Body of pancreas (tissue), 4 donors: Measurements from ENCODE around the gene NSMCE1. TPM values are rescaled to one million over a fixed set of nuclear protein-coding genes. Genes with fewer than 3 reads are reported as not detected.
"Not testable (repeated sequence)": the region's sequence is repeated elsewhere in the genome, so short reads cannot be mapped to it uniquely, and the experiment has no call there.

Experiments
- ATAC-seq: fragments of 150-250 bp; one replicate; pipeline ENCODE4 v1.9.1; 2016
- DNase-seq, 4 donors: peaks; one replicate each; pipeline ENCODE4 v3.0.0-alpha.2; 2019
- H3K27ac ChIP-seq, 4 donors: fragments of 200-600 bp; sonication (generic); 1 replicate in 3 of 4; 2 replicates in 1 of 4; pipeline versions ENCODE4 v1.5.1 to v1.6.1; 2016 to 2019; ENCODE audit warnings: mild to moderate bottlenecking in 1 of 4, mixed read lengths in 1 of 4, moderate library complexity in 1 of 4
- H3K27me3 ChIP-seq, 2 donors: fragments of 200-600 bp; sonication (generic); one replicate each; pipeline ENCODE4 v1.6.0; 2016; ENCODE audit warnings: mild to moderate bottlenecking in 1 of 2
- H3K36me3 ChIP-seq, 2 donors: fragments of 200-600 bp; sonication (generic); replicated peaks in 1 of 2; 2 replicates each; pipeline ENCODE4 v1.5.1; 2016; ENCODE audit warnings: low read depth in 2 of 2; ENCODE audit not compliant: insufficient read depth in 1 of 2
- H3K4me1 ChIP-seq: fragments of 200-600 bp; sonication (generic); one replicate; pipeline ENCODE4 v1.6.0; 2016
- H3K4me3 ChIP-seq, 2 donors: fragments of 200-600 bp; sonication (generic); 1 replicate in 1 of 2; 2 replicates in 1 of 2; pipeline ENCODE4 v1.5.1; 2016 to 2019
- H3K9me3 ChIP-seq, 3 donors: fragments of 200-600 bp; sonication (generic); 1 replicate in 2 of 3; 2 replicates in 1 of 3; pipeline ENCODE4 v1.5.1; 2016
- CTCF ChIP-seq, 7 experiments: fragments of 450-650 bp in 4 of 7; fragments of 200-600 bp in 3 of 7; sonication (generic) in 3 of 7; IDR thresholded peaks; one replicate each; pipeline ENCODE4 v1.5.1; 2016 to 2019; ENCODE audit warnings: antibody characterized with exemption in 7 of 7
- POLR2A ChIP-seq, 3 donors: fragments of 450-650 bp; IDR thresholded peaks; one replicate each; pipeline ENCODE4 v1.6.1; 2016; ENCODE audit warnings: antibody characterized with exemption in 3 of 3, mild to moderate bottlenecking in 2 of 3
- WGBS, 2 donors: methylation state at CpG; one replicate each; pipeline ENCODE4 v1.1.5; 2017; 5-methylcytosine and 5-hydroxymethylcytosine counted together
- intact Hi-C: fragments of 100-400 bp; cut with DNase I; formaldehyde crosslinking; loops from one replicate; pipeline ENCODE4 v1.15.1; 2023
- total RNA-seq, 2 donors: library from RNA; depleted of rRNA; stranded (reverse); fragments of >200 nt; gene quantifications; one replicate each; pipeline ENCODE4 v1.1.0, GENCODE V29; 2016

NSMCE1 gene
- total RNA-seq, 2 donors from 2014 or later, result 20.1 to 29.1 TPM

DNA sequence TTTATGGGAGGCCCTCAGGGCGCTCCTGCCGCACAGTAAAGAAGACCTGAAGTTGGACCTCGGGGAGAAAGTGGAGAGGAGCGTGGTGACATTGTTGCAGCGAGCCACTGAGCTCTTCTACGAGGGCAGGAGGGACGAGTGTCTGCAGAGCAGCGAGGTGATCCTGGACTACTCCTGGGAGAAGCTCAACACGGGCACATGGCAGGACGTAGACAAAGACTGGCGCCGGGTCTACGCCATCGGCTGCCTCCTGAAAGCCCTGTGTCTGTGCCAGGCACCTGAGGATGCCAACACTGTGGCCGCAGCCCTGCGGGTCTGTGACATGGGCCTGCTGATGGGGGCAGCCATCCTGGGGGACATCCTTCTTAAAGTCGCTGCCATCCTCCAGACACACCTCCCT, 58.4 kb downstream of the NSMCE1 start:
- peaks cover 98% of the 10 kb centered on the region for H3K4me1 ChIP-seq
- H3K4me3 ChIP-seq, result no peak overlapping the region
- ATAC-seq (no peak), DNase-seq (no peak)
- peak overlapping the region; percentile 82 to 99 (median 92) for H3K27ac ChIP-seq
- no peaks in the 10 kb centered on the region for H3K27me3 ChIP-seq
- H3K9me3 ChIP-seq, result no peaks in the 10 kb centered on the region
- intact Hi-C loops, result no loop called here
- 85 to 96% methylated on average over 8 to 17 of the region's 17 CpGs for WGBS, 2 donors
- TF ChIP-seq POLR2A (IDR thresholded peaks at IDR 0.05), result no peak
- TF ChIP-seq CTCF (IDR thresholded peaks at IDR 0.05), result no peak
- no peaks in the 10 kb centered on the region for H3K36me3 ChIP-seq

DNA sequence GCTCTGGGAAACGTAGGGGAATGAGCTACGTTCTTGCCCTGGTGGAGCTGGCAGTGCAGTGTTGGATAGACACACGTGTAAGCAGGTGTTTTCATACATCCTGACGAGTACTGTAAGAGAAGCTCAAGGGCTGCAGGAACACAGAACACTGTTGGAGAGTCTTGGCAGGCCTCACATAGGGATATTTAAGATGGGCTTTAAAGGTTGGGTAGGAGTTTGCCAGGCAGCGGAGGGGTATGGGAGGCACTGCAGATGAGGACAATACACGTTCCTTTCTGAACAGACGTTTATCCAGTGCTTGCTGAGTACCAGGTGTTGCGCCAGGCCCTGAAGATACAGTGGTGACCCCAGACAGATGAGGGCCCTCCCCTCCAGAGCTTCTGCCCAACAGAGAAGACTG, 59.0 kb downstream of the NSMCE1 start:
- intact Hi-C loops, result no loop called here
- Histone ChIP-seq H3K9me3 (no peaks in the 10 kb centered on the region), H3K36me3 (no peaks in the 10 kb centered on the region), H3K4me1 (peaks cover 98% of the 10 kb centered on the region), H3K27ac (peak overlapping the region; percentile 82 to 99 (median 92)), H3K27me3 (no peaks in the 10 kb centered on the region), H3K4me3 (no peak overlapping the region)
- ATAC-seq (no peak), DNase-seq (no peak)
- WGBS, 2 donors, result 58 to 70% methylated on average over 7 to 8 of the region's 8 CpGs
- no peak for TF ChIP-seq POLR2A (IDR thresholded peaks at IDR 0.05)
- TF ChIP-seq CTCF (IDR thresholded peaks at IDR 0.05), result no peak

DNA sequence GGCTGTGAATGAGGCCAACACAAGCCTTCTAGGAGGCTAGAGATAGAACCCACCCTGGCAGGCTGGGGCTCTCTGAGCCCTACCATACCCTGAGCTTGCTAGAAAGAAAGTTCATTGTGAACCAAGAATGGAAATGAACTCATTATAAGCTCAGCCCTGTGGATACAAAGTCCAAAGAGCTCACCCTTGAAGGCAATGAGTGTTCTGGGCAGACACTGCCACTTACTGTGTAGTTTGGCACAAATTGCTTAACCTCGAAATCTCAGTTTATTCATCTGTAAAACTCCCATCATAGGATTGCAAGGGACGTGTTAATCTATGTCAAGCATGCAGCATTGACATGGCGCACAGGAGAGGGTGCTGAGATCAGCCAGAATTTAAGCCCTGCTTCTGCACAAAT, 59.8 kb downstream of the NSMCE1 start:
- ATAC-seq, result peak; percentile 80
- Histone ChIP-seq H3K27ac (peak overlapping the region; percentile 82 to 99 (median 92)), H3K9me3 (no peaks in the 10 kb centered on the region), H3K27me3 (no peaks in the 10 kb centered on the region), H3K4me1 (peaks cover 97% of the 10 kb centered on the region), H3K4me3 (no peak overlapping the region), H3K36me3 (no peaks in the 10 kb centered on the region)
- WGBS, 2 donors, result 29 to 32% methylated on average over 3 of the region's 3 CpGs
- intact Hi-C loops, result no loop called here
- TF ChIP-seq CTCF (IDR thresholded peaks at IDR 0.05), result no peak
- TF ChIP-seq POLR2A (IDR thresholded peaks at IDR 0.05), result peak in 2 of 3 donors; percentile 66 to 67
- peak; percentile 69 to 88 (median 76) for DNase-seq

DNA sequence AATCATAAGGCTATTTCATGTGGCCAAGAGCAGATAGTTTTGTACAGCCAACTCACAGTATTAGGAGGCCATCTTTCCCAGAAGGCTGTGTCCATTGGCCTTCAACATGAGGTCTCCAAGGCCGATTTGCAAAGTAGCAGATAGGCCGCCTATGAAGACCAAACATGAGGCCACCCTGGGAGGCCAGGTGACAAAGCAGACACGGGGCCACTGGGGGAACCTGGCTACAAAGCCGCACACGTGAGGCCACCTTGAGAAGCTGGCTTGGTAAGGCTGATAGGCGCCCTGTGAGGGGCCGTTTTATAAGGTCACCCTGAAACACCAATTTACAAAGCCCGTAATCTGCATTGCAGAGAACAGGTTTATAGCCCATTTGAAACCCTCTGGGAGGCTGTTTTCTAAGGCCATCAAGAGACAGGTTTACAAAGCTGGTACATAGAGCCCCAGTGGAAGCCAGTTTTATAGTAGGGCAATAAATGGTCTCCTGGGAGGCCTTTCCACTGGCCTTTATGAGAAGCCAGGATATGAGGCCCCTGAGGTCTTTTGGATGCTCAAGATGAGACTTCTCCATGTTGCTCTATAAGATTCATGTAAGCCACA, 60.4 kb downstream of the NSMCE1 start:
- Histone ChIP-seq H3K4me1 (peaks cover 93% of the 10 kb centered on the region), H3K27me3 (no peaks in the 10 kb centered on the region), H3K4me3 (no peak overlapping the region), H3K9me3 (no peaks in the 10 kb centered on the region), H3K27ac (peak overlapping the region; percentile 82 to 99 (median 92)), H3K36me3 (no peaks in the 10 kb centered on the region)
- 48 to 57% methylated on average over 4 to 8 of the region's 8 CpGs for WGBS, 2 donors
- ATAC-seq (no peak), DNase-seq (peak in 3 of 4 donors; percentile 39 to 69 (median 60))
- no peak for TF ChIP-seq POLR2A (IDR thresholded peaks at IDR 0.05)
- no peak for TF ChIP-seq CTCF (IDR thresholded peaks at IDR 0.05)
- intact Hi-C loops, result no loop called here

- Histone ChIP-seq H3K27ac (peak overlapping the region in 3 of 4 donors; percentile 89 to 99 (median 94)), H3K4me1 (peaks cover 88% of the 10 kb centered on the region)
- H3K4me3 ChIP-seq, ATAC-seq, H3K36me3 ChIP-seq, DNase-seq, H3K9me3 ChIP-seq, H3K27me3 ChIP-seq, intact Hi-C loops: not testable (repeated sequence)
- WGBS, 2 donors, result 94 to 96% methylated on average over 10 of the region's 10 CpGs
Observed at GRCh38 chr16:27207121-27207520, 61.5 kb downstream of the NSMCE1 start.
